Ovary (tissue), 9 donors: ENCODE data around the gene ZRANB1. TPM values are rescaled to one million over a fixed set of nuclear protein-coding genes. Genes with fewer than 3 reads are reported as not detected.

Experiments
- DNase-seq, 5 donors: peaks; one replicate each; pipeline ENCODE4 v3.0.0-alpha.2; 2019 to 2020
- H3K27ac ChIP-seq, 2 donors: fragments of 200-600 bp; one replicate each; pipeline versions ENCODE4 v1.5.1 to v1.8.0; 2019 to 2022
- H3K27me3 ChIP-seq: fragments of 200-600 bp; one replicate; pipeline ENCODE4 v1.8.0; 2022
- H3K36me3 ChIP-seq: fragments of 200-600 bp; sonication (generic); one replicate; pipeline ENCODE4 v1.5.1; 2019
- H3K4me1 ChIP-seq: one replicate; pipeline ENCODE4 v1.8.1; 2013; ENCODE audit warnings: mild to moderate bottlenecking, moderate library complexity; ENCODE audit not compliant: insufficient read depth
- H3K4me3 ChIP-seq: fragments of 200-600 bp; sonication (generic); one replicate; pipeline ENCODE4 v1.5.1; 2017
- H3K9me3 ChIP-seq, 2 donors: fragments of 200-600 bp in 1 of 2; sonication (generic) in 1 of 2; one replicate each; pipeline versions ENCODE4 v1.5.1 to v1.8.1; 2013 to 2019; ENCODE audit warnings: mild to moderate bottlenecking in 1 of 2, moderate library complexity in 1 of 2
- EP300 ChIP-seq: sonication (generic); formaldehyde crosslinking; IDR thresholded peaks from one replicate; pipeline ENCODE4 v1.6.1; 2017; ENCODE audit warnings: antibody characterized with exemption
- POLR2A ChIP-seq: fragments of 450-650 bp; IDR thresholded peaks from one replicate; pipeline ENCODE4 v1.6.1; 2017; ENCODE audit warnings: antibody characterized with exemption, mild to moderate bottlenecking, moderate library complexity
- WGBS, 3 donors: extraction: QIAGEN DNeasy Blood & Tissue Kit in 1 of 3; methylation state at CpG; one replicate each; pipeline versions ENCODE4 v1.1.5 to v1.1.7; 2013 to 2017; 5-methylcytosine and 5-hydroxymethylcytosine counted together
- intact Hi-C, 4 donors: fragments of 100-400 bp; cut with DNase I; formaldehyde crosslinking; loops; one replicate each; pipeline versions ENCODE4 v1.11.0 to v1.15.1; 2022 to 2023
- polyA plus RNA-seq, 2 donors: library from polyadenylated mRNA; stranded (reverse); fragments of 200-250 nt in 1 of 2; fragments of 350-450 nt in 1 of 2; fragmentation: Illumina TruSeq in 1 of 2; extraction: RNeasy Lipid Tissue Mini Kit (QIAGEN cat#74804) in 1 of 2; gene quantifications; one replicate each; pipeline ENCODE4 v1.2.3, GENCODE V29; 2013 to 2014
- total RNA-seq, 7 donors: library from RNA; depleted of rRNA in 2 of 7; stranded (reverse); fragments of >200 nt in 2 of 7; fragmentation: NEBNext Ultra II Directional in 3 of 7; extraction: Animal tissue kit (Norgen Biotek cat#: 25700) in 3 of 7; gene quantifications; one replicate each; pipeline versions ENCODE4 v1.1.0 to v1.2.4, GENCODE V29; 2016 to 2023
- TF ChIP-seq, protein P1 (sequence below), 3 donors: fragments of 450-650 bp in 2 of 3; fragments of 200-600 bp in 1 of 3; IDR thresholded peaks; one replicate each; pipeline versions ENCODE4 v1.5.1 to v1.8.0; 2016 to 2022; ENCODE audit warnings: antibody characterized with exemption in 3 of 3, mild to moderate bottlenecking in 1 of 3
- donor health status: DM: no; HTN: no; CAD: no; lungs with moderate emphysema.
- donor health status: DM: no; HTN: no; CAD: no.
- donor health status: Bipolar disorder and iron deficiency.
- donor health status: DM: yes; HTN: yes; CAD: no.
- donor health status: DM: no; HTN: no; CAD: no.
- donor health status: DM: yes; HTN: yes; CAD: no.

Gene ZRANB1
- total and polyA plus RNA-seq, 9 donors: 18.9 to 39.6 (median 27.5) TPM

DNA sequence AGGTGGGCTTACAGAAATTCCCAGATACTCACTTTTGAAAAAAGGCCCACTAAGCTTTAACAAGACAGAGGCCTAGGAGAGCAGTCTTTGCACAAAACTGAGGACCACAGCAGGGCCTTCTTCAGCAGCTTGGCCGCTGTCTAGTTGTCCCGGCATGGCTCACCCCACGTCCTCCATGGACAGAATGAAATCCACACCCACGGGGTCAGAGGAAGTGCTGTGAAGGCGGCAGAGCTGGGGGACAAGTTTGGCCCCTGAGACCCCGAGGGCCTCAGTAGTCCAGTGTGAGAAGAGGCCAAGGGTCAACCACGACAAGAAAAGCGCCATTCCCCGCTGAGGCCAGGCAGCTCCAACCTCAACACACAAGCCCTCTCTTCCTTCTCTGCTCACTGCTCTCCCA, 78.9 kb downstream of the ZRANB1 start:
- H3K4me1 ChIP-seq: peaks cover 46% of the 10 kb centered on the region
- H3K27ac ChIP-seq: no peak overlapping the region
- DNase-seq: peak in 1 of 5 donors; percentile 21
- H3K9me3 ChIP-seq: no peaks in the 10 kb centered on the region
- H3K36me3 ChIP-seq: no peaks in the 10 kb centered on the region
- H3K4me3 ChIP-seq: no peak overlapping the region
- no peaks in the 10 kb centered on the region for H3K27me3 ChIP-seq
- intact Hi-C loops: no loop called here
- TF ChIP-seq POLR2A (no peak), EP300 (no peak)
- TF ChIP-seq, protein P1, sequence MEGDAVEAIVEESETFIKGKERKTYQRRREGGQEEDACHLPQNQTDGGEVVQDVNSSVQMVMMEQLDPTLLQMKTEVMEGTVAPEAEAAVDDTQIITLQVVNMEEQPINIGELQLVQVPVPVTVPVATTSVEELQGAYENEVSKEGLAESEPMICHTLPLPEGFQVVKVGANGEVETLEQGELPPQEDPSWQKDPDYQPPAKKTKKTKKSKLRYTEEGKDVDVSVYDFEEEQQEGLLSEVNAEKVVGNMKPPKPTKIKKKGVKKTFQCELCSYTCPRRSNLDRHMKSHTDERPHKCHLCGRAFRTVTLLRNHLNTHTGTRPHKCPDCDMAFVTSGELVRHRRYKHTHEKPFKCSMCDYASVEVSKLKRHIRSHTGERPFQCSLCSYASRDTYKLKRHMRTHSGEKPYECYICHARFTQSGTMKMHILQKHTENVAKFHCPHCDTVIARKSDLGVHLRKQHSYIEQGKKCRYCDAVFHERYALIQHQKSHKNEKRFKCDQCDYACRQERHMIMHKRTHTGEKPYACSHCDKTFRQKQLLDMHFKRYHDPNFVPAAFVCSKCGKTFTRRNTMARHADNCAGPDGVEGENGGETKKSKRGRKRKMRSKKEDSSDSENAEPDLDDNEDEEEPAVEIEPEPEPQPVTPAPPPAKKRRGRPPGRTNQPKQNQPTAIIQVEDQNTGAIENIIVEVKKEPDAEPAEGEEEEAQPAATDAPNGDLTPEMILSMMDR (IDR thresholded peaks at IDR 0.05): no peak
- 77 to 90% (median 87%) methylated on average over 9 of the region's 9 CpGs for WGBS, 3 donors

DNA sequence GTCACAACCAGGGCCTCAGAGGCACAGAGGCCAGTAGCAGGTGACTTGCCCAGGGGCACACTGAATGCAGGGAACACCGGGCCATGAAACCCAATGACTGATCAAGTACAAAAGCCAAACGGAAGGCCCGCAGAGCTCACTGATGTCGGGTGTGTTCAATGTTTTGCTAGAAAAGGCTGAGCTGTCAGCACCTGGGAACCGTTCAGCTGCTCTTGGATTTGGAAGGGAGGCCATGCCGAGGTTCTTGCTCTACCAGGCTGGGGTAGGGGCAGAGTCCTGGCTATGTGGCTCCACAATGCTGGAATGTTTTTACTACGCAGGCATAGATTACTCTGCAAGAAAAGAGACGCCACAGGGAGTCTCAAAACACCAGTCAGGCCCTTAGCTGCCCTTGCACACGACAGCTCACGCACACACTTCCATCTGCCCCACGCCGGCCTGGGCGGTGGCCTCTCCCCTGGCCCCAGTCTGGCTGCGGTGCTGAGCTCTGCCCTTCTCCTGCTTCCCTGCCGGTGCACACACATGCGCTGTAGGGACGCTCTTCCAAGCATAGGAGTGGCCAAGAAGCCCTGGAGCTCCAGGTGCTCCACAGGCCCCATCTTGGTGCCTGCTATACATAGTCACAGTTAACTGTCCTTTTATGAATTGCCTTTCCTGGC, 79.9 kb downstream of the ZRANB1 start:
- Histone ChIP-seq H3K4me1 (peaks cover 43% of the 10 kb centered on the region), H3K27ac (no peak overlapping the region), H3K27me3 (no peaks in the 10 kb centered on the region), H3K36me3 (no peaks in the 10 kb centered on the region), H3K9me3 (no peaks in the 10 kb centered on the region), H3K4me3 (no peak overlapping the region)
- WGBS, 3 donors: 90 to 91% (median 90%) methylated on average over 17 of the region's 17 CpGs
- intact Hi-C loops: no loop called here
- DNase-seq: no peak
- TF ChIP-seq POLR2A (no peak), EP300 (no peak)
- TF ChIP-seq, protein P1 (IDR thresholded peaks at IDR 0.05): no peak

- Histone ChIP-seq H3K27me3 (no peaks in the 10 kb centered on the region), H3K4me3 (no peak overlapping the region), H3K36me3 (no peaks in the 10 kb centered on the region), H3K4me1 (peaks cover 37% of the 10 kb centered on the region), H3K9me3 (no peaks in the 10 kb centered on the region), H3K27ac (no peak overlapping the region)
- peak in 1 of 5 donors; percentile 32 for DNase-seq
- TF ChIP-seq POLR2A (no peak), EP300 (no peak)
- TF ChIP-seq, protein P1 (IDR thresholded peaks at IDR 0.05): no peak
- 96% methylated on average over 8 of the region's 8 CpGs for WGBS, 3 donors
- intact Hi-C loops: no loop called here
These were observed 80.7 kb downstream of the ZRANB1 start for GRCh38 chr10:125022671-125023070.

DNA sequence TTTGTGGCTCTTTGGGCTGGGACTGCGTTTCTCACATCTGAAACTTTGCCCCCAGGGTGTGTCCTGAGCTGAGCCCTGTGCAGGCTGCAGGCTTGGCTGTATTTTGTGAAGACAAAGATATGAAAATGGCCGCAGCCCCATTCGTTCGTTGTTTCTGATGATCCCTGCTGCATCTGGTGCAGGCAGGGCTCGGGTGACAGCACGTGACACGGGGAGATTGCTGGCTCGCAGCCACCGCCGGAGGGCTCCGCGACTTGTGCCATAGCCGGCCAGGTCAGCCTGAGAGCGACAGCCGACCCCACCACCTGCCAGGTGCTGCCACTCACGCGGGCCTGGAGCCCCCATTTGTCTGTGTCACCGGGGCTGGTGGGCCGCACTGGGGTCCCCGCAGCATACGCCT, 81.3 kb downstream of the ZRANB1 start:
- H3K36me3 ChIP-seq: no peaks in the 10 kb centered on the region
- peak in 1 of 5 donors; percentile 58 for DNase-seq
- no peak overlapping the region for H3K4me3 ChIP-seq
- TF ChIP-seq EP300 (no peak), POLR2A (no peak)
- TF ChIP-seq, protein P1 (IDR thresholded peaks at IDR 0.05): no peak
- peaks cover 34% of the 10 kb centered on the region for H3K4me1 ChIP-seq
- intact Hi-C loops: no loop called here
- no peaks in the 10 kb centered on the region for H3K27me3 ChIP-seq
- no peaks in the 10 kb centered on the region for H3K9me3 ChIP-seq
- no peak overlapping the region for H3K27ac ChIP-seq
- 41 to 67% (median 48%) methylated on average over 21 of the region's 21 CpGs for WGBS, 3 donors
